Adrenal gland (tissue), 5 donors: ENCODE results near the gene AVP.

Experiments
- CTCF ChIP-seq, 6 experiments: fragments of 450-650 bp in 4 of 6; fragments of 200-600 bp in 2 of 6; sonication (generic) in 1 of 6; IDR thresholded peaks; 1 replicate in 5 of 6; 2 replicates in 1 of 6; pipeline versions ENCODE4 v1.5.1 to v1.8.0; 2016 to 2021; ENCODE audit warnings: antibody characterized with exemption in 6 of 6, mild to moderate bottlenecking in 2 of 6, moderate library complexity in 1 of 6
- POLR2A ChIP-seq, 2 donors: fragments of 450-650 bp; IDR thresholded peaks; one replicate each; pipeline ENCODE4 v1.6.1; 2017; ENCODE audit warnings: antibody characterized with exemption in 2 of 2, mild to moderate bottlenecking in 2 of 2, moderate library complexity in 1 of 2
- donor health status: DM: no; HTN: no; CAD: no.

GRCh38 chr20:3093861-3094361, 9.4 kb upstream of the AVP start:
- TF ChIP-seq CTCF (IDR thresholded peaks at IDR 0.05) (no peak), POLR2A (IDR thresholded peaks at IDR 0.05) (no peak)
